HG02870 (cell line): ENCODE results near the gene OCSTAMP.

Experiments used
- ATAC-seq: cut with Tn5 transposase; IDR thresholded peaks from one replicate; pipeline ENCODE4 v1.9.1; 2021; ENCODE audit warnings: mild to moderate bottlenecking, moderate library complexity; ENCODE audit not compliant: unreplicated experiment

OCSTAMP gene

GRCh38 chr20:46573788-46574584 lies 23.5 kb upstream of the OCSTAMP start:
- ATAC-seq: no peak

- ATAC-seq: no peak
Measured at GRCh38 chr20:46573234-46573633, 22.8 kb upstream of the OCSTAMP start.

- no peak for ATAC-seq
Measured at GRCh38 chr20:46572790-46573189, 22.3 kb upstream of the OCSTAMP start.

- no peak for ATAC-seq
Measured at GRCh38 chr20:46572153-46572552, 21.7 kb upstream of the OCSTAMP start.

DNA sequence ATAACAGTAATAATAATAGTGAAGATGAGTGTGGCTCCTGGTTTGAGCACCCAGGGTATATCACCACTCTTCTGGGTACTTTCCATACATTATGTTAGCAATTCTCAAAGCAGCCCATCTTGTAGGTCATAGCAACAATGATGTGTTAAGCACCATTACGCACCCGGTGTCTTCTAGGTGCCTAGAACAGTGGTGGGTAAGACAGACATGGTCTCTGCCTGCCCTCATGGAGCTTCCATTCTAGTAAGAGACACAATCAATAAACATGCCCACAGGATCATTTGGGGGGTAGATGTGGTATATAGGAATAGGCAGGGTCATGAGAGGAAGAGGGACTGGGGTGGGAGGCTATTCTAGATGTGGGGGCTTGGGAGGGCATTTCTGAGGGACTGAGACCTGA lies 21.0 kb upstream of the OCSTAMP start:
- no peak for ATAC-seq

GRCh38 chr20:46570956-46571355 lies 20.5 kb upstream of the OCSTAMP start:
- no peak for ATAC-seq

GRCh38 chr20:46569961-46570360 lies 19.5 kb upstream of the OCSTAMP start:
- ATAC-seq: no peak

DNA sequence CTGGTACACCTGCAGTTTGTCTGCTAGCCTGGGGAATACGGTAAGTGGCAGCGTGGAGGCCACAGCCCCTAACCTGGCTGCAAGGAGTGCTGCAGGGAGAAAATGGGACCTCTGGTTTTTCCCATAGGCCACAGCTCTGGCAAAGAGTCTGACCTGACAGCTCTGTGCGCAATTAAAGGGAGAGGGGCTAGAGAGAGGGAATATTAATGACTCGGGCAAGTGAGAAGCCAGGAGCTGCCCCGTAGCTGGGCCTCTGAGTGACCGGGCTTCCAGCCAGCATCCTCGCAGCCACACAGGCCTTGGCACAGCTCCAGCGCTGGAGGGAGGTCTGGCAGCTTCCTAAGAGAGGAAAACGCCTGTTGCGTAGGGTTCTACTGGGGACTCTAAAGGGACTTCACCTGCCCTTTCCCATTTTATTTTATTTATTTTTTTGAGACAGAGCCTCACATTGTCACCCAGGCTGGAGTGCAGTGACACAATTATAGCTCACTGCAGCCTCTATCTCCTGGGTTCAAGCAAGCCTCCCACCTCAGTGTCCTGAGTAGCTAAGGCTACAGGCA lies 18.2 kb upstream of the OCSTAMP start:
- no peak for ATAC-seq

- ATAC-seq: no peak
Measured at GRCh38 chr20:46566125-46566524, 15.7 kb upstream of the OCSTAMP start.

DNA sequence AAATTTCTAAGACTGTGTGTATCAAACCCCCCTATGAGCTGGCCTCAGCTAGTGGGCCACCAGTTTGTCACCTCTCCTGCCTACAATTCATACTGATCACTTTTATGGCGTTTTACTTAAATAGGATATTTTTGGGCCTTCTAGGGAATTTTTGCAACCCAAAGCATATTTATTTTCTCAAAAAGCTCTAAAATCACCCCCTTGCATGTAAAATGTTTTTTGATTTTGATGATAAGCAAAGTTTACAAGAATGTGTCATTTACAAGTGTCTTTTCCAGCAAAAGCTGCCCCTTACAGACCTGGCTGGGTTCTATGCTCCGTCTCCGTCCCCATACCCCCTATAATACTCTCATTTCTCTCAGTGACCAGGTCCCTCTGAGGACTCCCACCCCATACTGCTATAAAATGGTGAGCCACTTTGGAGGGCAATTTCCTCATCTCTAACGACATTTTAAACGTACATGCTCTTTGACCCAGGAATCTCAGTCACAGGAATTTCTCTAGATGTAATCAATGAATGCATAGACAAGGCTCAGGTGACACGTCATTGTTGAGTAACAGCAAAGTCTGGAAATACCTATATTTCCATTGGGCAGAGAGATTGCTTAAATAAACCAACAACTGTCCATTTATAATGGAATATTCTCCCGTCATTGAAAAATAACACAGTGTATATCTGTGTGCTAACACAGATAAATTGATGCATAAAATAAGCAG lies 13.9 kb upstream of the OCSTAMP start:
- ATAC-seq: no peak

DNA sequence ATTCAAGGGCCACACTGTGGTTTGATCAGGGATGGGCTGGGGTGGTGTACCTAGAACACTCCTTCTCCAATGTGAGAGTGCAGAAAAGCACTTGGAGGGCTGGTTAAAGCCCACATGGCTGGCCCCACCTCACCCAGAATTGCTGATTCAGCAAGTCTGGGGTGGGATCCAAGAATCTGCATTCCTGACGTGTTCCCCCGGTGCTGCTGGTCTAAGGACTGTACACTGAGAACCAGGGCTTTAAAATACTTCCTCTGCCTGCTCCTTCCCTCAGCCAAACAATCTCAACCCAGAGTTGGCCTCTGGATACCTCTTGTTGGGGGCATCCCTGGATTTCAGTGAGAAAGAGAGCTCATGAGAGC lies 13.4 kb upstream of the OCSTAMP start:
- ATAC-seq: no peak

DNA sequence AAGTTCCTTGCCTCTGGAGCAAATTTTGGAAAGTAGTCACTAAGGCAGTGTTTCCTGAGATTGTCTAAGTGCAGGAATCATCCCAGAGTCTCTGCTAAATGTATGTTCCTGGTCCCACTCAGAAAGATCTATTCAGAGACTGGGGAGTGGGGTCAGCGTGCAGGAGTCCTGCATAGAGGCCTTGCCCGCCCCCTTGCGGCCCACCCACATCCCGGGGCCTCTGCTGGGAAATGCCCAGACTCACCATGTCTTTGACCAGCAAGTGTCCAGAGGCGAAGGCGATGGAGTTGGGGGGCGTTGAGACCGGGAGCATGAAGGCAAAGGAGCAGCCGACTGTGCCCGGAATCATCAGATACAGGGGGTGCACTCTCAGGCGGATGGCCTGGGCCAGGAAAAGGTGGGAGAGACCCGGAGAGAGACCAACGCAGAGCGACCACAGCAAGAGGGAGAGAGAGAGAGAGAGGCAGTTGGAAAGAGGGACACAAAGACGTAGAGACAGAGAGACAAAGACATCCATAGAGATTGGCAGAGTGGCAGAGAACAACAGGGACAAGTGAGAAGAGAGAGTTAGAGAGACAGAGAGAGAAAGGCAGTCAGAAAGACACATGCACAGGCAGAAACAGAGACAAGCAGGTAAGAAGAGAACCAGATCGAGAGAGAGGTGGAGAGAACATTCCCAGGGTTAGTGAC lies 12.9 kb upstream of the OCSTAMP start:
- no peak for ATAC-seq

DNA sequence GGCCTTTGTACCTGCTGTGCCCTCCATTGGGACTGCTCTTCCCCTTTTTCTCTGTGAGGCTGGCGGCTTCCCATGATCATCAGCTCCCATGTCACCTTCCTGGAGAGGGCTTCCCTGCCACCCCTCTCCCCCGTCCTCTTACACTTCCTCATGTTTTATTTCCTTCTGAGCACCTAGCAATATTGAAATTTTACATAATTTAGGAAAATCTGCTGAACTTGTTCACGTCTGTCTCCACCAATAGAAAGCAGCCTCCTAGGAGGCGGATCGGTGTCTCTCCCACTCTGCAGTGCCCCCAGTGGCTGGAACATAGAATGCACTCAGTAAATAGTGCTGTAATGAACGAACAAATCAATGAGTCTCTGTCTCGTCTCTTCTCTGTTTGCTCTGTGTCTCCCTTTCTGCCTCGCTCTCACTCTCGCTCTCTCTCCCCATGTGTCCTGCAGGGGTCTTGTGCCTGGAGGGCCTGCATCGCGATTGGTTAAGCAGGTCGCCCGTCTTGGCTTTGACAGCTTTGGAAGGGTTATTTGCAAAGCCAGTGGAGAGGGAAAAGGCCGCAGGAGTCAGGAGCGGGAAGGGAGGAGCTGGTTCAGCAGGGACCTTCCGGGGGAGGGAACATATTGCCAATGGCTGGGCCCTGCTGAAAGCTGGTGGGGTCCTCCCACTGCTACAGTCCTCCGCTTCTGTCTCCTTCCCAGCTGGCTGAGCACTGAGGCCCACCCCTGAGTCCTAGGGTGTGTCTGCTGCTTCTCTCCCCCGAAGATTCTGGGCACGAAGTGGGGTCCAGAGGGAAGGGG lies 12.1 kb upstream of the OCSTAMP start:
- ATAC-seq: no peak

DNA sequence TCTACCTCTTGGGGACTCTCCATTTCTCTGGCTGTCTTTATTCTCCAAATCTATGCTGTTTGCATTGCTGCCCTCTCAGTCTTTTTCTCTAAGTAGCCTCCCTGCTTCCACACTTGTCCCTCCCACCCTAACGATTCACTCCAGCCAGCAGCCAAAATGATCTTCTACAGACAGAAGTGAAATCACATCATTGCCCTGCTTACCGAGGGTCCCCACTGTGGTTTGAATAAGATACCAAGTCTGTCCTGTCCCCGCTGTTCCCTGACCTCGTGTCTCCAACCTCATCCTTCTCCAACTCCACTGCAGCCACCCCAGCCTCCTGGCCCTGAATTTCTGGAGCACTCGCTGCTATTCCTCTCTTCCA lies 11.5 kb upstream of the OCSTAMP start:
- no peak for ATAC-seq

DNA sequence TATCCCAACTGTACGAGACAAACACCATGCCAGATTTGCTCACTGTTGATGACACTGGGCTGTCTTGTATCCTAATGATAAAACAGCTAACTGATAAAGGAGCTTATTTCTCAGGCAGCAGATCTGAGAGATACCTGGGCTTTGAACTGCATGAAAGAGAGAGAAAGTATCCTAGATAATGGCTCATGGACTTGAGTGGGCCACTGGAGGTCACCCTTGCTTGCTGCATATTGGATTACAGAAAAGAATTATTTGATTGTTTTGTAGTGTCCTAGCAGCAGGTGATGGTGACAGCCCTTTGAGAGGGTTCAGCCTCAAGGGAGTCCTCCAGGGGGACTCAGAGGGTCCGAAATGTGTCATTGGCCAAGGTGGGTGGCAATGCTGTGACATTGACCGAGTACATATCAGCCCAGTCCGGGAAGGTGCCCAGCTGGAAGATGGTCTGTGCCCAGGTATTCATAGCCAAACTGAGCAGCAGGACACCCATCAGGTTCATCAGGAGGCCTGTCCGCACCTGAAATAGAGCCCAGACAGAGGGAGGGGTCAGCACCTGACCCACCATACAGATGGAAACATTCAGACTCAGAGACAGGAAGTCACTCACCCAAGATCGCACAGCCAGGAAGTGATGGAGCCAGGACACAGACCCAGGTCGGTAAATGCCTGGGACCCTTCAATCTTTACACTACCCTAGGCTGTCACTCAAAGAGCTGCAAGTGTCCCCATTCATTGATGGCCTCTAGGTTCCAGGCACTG lies 9.4 kb upstream of the OCSTAMP start:
- ATAC-seq: no peak

- no peak for ATAC-seq
Measured at GRCh38 chr20:46559001-46559400, 8.5 kb upstream of the OCSTAMP start.

DNA sequence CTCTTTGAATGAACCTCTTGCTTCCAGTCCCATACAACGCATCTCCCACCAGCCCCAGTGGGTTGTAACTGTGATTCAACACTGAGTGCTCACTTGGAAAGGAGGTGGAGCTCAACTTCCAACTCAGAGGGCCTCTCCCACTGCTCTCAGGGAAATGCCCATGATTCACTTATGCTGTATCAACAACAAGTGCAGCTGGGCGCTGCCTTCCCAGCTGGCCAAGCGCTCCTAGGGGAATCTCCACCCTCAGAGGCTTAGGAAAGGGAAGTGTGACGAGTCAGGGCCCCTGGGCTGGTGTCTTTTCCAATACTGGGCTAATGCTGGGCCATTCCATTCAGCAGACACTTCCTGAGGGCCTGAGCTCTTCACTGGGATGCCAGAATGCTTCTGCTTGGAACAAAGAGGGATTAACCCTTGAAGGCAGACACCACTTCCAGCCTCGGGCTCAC lies 8.1 kb upstream of the OCSTAMP start:
- ATAC-seq: no peak

GRCh38 chr20:46557231-46557956 lies 6.9 kb upstream of the OCSTAMP start:
- ATAC-seq: no peak

DNA sequence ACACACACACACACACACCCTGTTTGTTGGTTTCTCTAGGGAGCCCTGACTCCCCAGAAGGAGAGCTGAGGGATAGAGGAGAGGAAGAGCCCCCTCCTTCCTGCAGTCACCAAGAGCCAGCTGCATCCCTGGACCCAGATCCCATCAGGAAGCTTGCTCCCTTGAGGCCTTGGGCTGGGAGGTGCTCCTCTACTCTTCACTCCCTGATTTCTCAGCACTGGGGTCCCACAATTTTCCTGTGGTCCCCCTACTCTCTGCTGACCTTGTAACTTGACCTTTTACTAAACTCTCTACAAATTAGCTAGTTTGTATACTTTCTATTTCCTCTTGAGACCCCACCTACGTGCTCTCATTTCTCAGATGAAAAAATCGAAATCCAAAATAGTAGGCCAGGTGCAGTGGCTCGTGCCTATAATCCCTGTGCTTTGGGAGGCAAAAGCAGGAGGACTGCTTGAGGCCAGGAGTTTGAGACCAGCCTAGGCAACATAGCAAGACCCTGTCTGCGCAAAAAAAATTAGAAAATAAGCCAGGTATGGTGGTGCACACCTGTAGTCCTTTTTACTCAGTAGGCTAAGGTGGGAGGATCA lies 5.0 kb upstream of the OCSTAMP start:
- no peak for ATAC-seq
